ENCODE data around the gene PEMT.
A peak's percentile ranks its signal among the peaks of the same experiment; 100 is the strongest.

Gene PEMT

DNA sequence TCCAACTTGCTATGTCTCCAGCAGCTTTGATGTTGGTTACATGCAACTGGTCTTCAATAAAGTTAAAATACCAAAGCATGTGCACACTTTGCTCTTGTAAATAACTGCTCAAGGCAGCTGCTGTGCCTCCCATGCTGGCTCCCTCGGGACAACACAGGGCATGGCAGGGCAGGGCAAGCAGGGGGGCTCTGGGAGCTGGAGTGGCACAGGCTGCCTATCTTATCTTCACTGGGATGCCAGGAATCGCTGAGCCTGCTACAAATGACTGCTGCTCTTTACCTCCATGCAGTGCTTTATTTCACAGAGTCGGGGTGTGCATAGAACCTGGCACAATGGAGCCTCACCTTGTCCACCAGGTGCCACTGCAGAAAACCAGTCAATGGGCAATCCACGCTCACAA, 21.8 kb downstream of the PEMT start:
- DNase-seq, result no peak

DNA sequence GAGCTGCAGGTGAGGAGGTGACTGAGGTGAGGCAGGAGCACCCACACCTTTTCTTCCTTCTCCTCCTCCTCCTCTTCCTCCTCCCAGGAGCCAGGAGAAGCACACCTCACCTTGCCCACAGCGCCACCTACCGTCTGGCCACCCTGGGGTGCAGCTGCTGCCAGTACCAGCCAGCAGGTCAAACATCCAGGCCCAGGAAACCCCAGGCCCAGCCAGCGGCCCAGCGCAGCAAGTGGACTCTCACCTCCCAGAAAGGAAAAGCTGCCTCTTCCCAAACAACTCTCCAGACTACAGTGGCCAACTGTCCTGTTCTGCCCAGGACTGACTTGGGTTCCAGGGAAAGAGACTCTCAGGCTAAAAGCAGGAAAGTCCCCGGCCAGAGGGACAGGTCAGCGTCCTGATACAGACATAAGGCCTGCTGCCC, 22.7 kb downstream of the PEMT start:
- no peak for DNase-seq

DNA sequence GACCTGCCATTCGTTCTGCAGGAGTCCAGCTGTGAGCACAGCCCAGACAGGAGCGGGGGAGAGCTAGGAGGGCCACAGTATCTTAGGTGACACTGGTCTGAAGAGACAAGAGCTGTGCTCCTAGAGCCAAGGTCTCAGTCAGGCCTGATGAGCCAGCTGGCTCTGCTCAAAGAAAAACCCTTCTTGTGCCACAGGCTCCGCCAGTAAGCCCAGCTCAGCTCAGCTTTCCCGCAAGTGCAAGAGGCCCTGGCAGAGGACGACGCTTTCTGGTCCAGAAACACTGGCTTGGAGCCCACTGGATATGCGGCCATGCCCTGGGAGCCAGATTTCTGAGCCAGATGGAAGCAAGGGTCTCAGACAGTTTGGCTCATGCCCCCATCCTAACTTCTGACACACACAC, 23.9 kb downstream of the PEMT start:
- DNase-seq, result no peak

DNA sequence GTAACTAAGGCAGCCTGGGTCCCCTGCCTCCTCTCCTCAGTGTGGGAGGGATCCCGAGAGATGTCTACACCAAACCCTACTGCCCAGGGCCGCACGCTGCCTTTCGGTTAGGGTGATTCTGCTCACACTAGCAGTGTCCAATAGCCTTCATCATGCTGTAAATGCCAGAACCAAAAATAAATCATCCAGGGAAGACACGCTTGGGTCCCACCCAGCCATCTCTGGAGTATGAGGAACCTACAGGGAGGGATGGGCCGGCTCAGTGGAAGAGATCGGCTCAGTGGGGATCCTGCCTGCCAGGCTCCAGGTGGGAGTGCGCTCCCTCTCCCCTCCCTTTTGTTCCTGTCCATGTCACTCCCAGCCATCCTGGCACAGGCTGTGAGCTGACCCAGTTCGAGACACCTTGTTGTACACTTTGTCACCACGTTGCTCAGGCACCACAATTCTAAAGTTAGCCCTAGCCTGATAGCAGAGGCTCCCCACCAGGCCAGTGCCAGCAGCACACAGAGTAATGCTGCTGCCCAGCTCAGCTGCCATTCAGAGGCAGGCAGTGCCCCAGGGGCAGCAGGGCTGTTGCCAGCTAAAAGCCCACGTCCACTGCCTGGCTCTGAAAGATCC, 24.5 kb downstream of the PEMT start:
- DNase-seq, result no peak

DNA sequence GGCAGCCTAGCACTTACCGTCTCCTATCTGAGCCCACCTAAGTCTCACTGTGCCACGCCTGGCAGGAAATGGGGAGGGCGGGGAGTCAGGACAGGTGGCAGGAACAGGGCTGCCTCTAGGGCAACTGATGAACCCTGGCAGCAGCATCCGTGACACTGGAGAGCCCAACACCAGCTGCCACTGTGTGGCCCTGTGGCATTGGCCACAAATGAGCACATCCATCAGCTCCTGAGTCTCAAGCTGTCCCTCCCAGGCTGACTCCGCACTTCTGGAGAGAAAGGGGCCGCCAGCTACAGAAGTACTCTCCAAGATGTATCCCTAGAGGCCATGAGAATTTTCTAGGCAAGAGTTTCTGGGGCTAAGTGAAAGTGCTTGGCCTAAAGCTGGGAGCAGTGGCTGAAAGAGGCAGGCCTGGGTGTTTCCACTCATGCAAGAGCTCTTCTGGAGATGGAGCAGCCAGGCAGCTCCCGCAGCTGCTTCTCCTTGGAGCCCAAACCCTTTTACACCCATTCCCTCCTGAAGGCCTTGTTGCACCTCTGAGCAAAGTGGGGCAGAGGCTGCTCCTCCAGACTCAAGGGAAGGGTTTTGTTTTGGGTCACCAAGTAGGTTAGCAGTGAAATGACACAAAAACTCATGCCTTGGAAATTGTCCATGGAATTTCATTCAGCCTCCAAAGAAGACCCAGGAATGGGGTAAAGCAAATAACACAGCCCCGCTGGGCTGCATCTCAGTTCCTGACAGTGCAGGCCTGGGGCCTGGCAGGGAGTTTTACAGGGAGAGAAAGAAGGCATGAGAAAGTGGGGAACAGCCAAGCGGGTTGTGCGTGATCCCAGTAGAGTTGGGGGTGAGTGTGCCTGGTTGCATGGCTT, 25.8 kb downstream of the PEMT start:
- DNase-seq, result no peak

DNA sequence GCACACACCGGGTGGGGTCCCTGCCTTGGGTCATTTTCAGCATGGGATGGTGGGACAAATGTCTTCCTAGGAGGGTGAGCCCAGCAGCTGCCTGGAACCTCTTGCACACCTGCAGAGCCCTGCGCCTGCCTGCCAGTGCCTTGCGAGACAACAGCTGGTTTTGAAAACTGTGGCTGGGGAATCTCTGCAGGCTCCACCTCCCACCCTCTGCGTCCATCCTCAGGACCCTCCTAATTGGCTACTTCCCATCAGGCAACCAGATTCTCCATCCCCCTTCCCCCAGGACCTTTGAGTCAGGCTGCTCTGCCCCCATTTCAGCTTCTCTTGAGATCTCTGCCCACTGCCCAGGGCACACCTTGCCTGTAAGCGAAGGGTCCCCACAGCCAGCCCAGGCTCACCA, 26.6 kb downstream of the PEMT start:
- DNase-seq, result no peak

DNA sequence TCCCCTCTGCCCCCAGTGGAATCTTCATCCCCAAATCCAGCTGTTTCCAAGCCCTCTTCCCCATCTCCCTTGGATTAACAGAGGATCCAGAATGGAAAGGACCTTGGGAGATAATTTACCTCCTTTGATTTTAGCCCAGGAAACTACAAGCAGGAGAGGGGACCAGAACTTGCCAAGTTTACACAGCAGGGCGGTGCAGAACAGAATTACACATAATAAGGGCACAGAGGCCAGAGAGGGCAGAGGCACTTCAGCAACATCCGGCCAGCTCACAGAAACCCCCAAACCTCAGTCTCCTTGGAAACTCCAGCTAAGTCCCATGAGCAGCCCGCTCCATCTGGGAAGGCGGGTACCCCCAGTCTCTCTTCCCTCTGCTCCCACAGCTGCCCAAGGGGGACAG, 27.2 kb downstream of the PEMT start:
- no peak for DNase-seq

DNA sequence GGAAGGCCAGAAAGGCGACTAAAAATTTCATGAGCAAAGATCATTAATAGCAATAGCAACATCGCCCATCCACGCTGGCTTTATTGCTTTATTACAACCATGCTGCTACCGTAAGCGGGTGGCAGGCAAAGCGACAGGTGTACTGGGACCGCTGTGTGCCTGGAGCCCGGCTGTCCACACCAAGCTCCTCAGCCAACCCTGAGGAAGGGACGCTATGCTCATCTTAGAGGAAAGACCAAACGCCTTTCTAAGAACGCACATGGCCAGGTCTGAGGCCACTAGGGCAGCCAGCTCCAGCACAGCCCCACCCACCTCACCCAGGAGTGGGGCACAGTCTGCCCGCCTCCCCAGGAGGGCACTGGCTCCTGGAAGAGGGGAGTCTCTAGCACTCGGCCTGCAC, 28.0 kb downstream of the PEMT start:
- no peak for DNase-seq

DNA sequence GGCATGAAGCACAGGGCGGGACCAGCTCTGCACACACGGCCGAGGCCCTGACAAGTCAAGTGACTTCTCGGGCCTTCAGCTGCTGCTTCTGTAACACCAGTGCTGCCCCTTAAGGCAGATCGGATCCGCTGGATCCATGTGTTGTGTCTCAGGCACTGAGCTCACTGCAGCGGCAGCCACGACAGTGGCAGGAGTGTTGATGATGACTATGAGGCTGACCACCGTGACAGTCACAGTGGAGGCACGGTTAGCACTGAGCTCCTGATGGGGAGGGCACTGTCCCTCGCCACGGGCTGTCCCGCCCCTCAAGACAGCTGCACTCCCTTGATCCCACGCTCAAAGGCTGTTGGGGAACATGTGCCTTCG, 29.4 kb downstream of the PEMT start:
- DNase-seq, result no peak

DNA sequence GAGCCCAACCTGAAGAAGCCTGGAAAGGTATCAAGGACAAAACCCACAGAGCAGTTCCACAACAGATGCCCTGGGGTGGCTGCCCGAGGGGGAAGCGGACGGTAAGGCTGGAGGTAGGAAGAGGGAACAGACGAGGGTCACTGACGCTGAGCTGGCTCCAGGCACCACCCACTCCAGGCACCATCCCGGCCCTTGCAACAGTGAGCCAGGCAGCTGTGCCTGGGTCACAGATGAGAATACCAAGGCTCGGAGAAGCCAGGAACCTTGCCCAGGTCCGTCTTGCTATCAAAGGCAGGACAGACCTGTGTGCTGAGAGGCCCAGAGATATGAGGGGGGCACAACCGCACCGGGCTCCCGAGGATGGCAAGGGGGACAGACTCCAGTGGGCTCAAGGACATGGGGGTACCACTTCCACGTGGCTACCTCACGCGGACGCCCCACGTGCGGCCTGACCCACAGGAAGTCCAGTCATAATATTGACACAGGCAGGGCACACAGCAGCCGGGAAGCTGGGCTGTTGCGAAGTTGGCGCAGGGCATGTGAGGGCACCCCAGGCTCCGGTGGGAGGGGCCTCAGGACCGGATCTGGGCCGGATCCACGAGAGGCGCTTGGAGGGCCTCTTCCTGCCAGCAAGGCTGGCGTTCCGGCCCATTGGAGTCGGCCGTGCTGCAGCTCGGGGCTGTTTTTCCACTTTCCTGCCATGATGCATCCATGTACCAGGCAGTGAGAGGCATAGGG, 29.9 kb downstream of the PEMT start:
- DNase-seq, result peak; percentile 94

DNA sequence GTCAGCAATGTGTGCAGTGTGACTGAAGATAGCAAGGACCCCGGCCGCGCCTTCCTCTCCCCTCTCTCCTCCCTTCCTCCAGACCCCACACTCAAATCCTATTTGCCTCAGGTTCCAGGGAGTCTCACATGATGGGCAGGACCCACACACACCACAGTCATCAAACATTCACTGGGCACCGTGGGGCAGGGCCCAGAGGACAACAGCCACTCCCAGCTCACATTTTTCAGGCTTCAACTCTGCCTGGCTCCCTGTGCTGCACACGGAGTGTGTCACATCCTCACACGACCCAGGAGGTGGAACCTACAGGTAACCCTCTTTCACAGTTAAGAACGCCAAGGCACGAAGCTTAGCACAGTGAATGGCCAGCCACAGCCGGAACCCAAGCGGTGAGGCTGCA, 30.5 kb downstream of the PEMT start:
- no peak for DNase-seq

DNA sequence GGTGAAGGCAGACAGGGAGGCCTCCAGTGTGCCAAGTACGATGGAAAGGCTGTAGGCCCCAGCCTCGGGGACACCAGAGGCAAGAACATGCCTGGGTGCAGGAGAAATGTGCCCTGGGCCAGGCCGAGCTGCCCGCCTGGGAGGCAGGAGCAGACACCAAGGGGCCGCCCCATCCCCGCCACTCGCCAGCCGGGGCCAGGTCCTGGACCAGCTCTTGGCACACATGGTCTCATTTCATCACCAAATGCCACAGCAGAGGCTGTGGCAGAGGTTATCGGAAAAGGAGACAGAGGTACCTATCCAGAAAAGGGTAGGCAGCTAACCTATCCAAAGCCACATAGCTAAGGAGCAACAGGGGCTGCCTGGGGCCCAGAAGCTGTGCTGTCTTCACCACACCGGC, 31.3 kb downstream of the PEMT start:
- no peak for DNase-seq

DNA sequence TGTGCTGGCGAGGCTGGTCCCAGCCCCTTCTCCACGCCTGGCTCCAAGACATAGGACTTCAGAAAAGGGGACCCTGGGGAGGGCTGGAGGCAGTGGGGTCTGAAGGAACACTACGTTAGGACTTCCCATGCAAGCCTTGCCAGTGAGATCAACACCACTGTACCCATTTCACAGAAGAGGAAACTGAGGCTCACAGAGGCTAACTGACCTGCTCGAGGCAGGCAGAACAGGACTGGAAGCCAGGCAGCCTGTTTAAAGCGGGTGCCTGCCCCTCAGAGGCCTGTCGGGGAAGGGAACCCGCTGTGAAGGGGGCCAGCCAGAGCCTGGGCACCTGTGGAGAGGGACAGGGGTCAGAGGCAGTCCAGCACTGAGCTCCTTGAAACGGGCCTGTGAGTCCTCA, 32.3 kb downstream of the PEMT start:
- no peak for DNase-seq

DNA sequence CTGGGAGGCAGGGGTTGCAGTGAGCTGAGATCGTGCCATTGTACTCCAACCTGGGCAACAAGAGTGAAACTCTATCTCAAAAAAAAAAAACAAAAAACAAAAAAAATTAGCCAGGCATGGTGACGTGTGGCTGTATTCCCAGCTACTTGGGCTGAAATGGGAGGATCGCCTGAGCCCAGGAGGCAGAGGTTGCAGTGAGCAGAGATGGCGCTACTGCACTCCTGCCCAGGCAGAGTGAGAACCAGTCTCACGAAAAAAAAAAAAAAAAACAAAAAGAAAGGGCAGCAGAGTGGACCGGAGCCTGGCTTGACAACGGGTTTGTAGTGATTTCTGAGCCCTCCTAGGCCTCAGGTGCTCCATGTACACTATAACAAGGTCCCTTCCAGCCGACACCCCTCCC, 33.1 kb downstream of the PEMT start:
- DNase-seq, result no peak

DNA sequence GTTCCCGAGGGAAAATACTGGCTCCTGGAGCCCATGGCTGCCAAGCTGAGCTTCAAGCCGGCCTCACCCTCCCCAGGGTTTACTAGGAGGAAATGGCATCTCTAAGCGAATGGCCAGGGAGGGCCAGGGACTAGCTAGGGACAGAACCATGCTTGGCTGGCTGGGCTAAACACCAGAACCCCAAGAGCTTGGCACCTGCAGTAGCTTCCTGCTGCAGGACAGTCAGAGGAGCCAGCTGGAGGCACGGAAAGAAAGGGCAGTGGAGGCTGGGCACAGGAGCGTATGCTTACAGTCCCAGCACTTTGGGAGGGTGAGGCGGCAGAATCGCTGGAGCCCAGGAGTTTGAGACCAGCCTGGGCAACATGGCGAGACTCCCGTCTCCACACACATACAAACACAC, 33.7 kb downstream of the PEMT start:
- DNase-seq, result no peak

DNA sequence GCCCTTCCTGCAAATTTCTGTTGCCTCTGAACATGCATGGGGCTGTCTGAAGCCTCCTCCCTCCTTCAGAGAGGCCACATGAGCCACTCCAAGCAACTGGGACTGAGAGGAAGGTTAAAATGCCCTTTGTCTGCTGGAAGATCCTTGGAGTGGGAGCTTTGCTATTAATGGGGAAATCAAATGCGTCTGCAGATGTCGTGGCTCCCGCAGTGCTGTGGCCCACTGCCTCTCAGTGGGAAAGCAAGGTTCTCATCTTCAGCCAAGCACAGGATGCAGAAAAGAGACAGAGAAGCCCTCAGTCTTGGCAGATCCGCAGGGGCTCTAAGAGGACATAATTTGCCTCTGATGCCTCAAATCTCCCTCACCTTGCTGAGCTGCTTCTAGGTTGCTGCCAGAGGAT, 34.8 kb downstream of the PEMT start:
- no peak for DNase-seq

DNA sequence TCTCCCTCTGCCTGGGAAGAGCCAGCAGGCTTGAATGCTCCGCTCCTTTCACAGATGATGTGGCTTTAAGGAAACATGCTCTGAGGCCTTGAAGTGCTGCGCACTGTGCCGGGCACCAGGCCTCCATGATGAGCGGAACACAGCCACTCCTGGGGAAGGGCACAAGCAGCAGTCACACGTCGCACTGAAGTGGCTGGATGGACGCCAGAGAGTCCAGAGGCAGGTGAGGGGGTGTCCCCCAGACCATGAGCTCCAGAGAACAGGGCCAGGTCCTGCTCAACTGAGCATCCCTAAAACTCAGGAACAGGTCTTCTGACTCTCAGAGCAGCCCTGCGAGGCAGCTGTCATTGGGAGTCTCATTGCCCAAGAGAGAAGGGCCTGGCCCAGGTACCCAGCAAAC, 35.6 kb downstream of the PEMT start:
- DNase-seq, result no peak

DNA sequence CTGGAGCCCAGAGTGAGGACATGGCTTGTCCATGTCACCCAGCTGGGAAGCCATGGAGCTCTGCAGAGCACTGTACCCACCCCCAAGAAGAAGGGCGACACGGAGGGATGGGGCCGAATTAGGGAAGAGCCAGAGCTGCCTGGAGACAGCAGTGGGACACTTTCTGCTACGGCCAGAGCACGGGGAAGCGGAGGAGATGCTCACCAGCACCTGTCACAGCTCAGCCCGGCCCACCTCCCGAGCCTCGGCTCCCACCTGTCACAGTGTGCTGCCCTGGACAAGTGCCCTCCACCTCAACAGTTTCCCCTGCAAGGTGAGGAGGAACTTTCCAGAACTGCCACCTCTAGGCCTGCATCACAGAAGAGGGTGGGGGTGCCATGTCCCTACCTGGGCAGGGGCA, 36.4 kb downstream of the PEMT start:
- DNase-seq, result no peak

DNA sequence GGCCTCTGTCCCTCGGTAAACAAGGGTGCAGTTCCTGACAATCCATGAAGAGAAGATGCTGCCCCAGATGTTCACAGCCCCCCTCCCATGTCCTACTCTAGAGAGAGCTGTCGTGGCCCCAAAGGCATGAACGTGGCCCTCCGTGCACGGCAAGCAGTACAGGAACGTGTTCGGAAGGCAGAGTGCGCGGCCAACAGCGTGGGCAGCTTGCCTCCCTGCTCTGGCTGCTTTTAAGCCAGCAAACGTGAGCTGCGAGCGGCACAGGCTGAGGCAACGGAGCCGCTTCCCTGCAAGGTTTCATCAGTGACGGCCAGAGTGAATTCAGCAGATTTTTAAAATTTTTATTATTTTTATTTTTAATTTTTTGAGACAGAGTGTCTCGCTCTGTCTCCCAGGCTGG, 37.2 kb downstream of the PEMT start:
- no peak for DNase-seq

DNA sequence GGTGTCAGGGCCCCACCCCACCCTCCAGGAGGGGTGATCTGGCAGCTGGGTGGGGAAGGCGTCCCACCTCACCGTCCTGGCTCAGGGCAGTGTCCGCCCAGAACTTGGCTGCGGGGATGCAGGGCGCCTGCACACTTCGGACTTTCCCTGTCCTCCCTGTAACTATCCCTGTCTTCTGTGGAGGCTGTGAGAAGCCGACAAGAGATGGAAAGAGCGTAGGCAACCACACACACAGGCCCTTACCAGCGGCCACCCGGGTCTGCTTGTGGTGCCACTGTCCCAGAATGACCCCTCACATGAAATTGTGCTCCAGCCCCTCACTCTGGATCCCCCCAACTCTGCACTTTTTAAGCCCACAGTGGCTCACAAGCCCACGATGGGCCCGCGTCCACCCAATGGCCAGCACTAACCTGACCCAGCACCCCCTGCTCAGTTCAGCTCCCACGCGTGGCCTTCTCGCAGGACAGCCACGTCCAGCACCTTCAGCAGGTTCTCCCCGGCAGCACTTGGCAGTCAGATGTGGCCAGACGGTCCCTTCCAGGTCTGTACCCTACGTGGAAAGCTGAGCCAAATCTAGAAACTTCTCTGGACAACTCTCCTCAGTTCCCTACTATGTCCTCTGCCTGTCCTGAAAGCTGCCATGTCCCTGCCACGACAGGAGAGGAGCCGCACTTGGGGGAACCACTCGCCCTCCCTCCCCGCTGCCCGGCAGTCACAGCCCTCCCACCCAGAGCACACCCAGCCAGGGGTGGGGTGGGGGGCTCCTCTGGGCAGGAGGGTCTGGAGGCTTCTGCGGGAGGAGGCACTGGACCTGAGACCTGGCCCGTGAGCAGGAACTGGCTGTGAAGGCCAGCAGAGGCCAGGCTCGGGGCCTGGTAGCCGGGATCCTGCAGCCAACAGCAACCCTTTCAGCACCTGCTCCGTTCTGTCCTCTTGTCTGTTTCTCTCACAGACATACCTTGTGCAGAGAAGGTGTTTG, 38.0 kb downstream of the PEMT start:
- DNase-seq, result no peak

DNA sequence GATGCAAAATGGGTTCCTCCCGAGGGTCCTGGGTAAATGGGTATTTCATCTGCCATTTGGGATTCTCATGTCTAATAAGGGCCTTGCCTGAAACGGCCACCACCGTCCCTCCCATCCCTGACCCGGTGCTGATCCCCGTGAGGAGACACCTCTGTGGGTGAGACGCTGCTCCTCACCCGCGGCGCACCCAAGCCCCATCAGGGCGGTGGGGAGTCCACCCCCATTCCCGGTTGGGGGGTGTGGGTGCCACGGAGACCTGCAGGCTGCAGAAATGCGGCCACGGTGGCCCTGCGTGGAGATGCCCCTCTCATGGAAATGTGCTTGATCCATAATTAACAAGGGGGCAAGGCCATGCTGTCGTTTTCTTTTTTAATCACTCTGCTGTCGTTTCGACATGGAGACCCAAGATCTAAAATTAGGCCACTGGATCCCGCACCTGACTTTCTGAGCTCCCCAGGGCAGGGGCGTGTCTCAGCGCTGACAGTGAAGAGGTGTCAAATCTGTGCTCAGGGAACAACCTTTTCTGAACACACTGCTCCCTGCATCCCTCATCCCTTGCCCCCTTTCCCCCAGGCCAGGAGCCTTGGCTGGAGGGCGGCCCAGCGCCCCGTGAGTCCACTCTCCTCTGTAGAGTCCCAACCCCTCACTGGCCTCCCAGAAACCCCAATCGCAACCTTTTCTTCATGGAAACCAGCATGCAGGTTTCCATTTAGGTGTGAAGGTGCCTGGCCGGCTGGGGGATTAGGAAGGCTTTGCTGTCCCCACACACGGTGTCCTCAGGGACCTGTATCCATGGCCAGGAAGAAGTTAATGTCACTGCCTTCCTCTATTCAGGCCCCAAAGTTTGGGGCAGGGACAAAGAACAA, 38.9 kb downstream of the PEMT start:
- no peak for DNase-seq

DNA sequence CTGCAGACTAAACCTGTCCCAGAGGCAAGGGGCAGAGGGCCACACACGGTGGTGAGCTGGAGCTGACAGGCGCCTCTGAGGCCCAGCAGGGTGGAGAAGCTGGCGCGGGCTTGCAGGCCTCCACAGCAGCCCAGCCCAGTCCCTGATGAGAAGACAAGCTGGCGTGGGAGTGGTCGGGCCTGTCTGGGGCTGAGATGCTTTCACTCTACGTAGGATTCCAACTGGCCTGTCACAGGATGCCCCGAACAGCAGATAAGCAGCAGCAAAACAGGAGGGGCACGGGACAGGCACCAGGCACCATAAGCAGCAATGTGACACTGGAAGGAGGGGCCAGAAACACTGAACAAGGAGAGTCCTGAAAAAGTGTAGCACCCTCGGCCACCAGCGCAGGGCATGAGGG, 40.1 kb downstream of the PEMT start:
- DNase-seq, result no peak
